ENCODE measurements around the gene SLF2. TPM values are rescaled to one million over a fixed set of nuclear protein-coding genes. Genes with fewer than 3 reads are reported as not detected.

Gene SLF2
- total and polyA plus RNA-seq, 4 donors: 4.0 to 18.8 (median 12.1) TPM

- 87% methylated on average over 3 of the region's 3 CpGs for WGBS
- no peak for DNase-seq (ENCODE audit: low spot score)
- Histone ChIP-seq H3K27me3 (ENCODE audit: control insufficient read depth in 4 of 4, insufficient read depth in 4 of 4, low read length in 3 of 4) (no peaks in the 10 kb centered on the region), H3K36me3 (ENCODE audit: control insufficient read depth in 4 of 4, insufficient read depth in 3 of 4, low read depth in 1 of 4, low read length in 3 of 4) (no peaks in the 10 kb centered on the region), H3K9ac (ENCODE audit: low read depth in 1 of 2, low read length in 2 of 2) (no peak overlapping the region), H3K9me3 (ENCODE audit: control insufficient read depth in 4 of 4, low read length in 3 of 4) (no peaks in the 10 kb centered on the region), H3K4me3 (ENCODE audit: low read depth in 1 of 3, low read length in 3 of 3) (no peak overlapping the region), H3K4me1 (ENCODE audit: control insufficient read depth in 4 of 4, insufficient read depth in 4 of 4, low read length in 3 of 4) (no peaks in the 10 kb centered on the region), H3K27ac (ENCODE audit: low read depth in 1 of 2, low read length in 2 of 2) (no peak overlapping the region)
- TF ChIP-seq CTCF (IDR thresholded peaks at IDR 0.05; ENCODE audit: low read depth, low read length, missing input control): no peak
- TF ChIP-seq RXRA (IDR thresholded peaks at IDR 0.05): no peak
- no peak for TF ChIP-seq EGR1 (IDR thresholded peaks at IDR 0.05; ENCODE audit: low read depth in 2 of 2)
- TF ChIP-seq ATF3 (IDR thresholded peaks at IDR 0.05): no peak
- TF ChIP-seq FOXA1 (IDR thresholded peaks at IDR 0.05): no peak
- TF ChIP-seq TAF1 (conservative IDR thresholded peaks at IDR 0.05): no peak
- no peak for TF ChIP-seq JUND (IDR thresholded peaks at IDR 0.05)
- no peak for TF ChIP-seq NR2F2 (IDR thresholded peaks at IDR 0.05)
- no peak for TF ChIP-seq HNF4G (IDR thresholded peaks at IDR 0.05)
- TF ChIP-seq, protein P1, sequence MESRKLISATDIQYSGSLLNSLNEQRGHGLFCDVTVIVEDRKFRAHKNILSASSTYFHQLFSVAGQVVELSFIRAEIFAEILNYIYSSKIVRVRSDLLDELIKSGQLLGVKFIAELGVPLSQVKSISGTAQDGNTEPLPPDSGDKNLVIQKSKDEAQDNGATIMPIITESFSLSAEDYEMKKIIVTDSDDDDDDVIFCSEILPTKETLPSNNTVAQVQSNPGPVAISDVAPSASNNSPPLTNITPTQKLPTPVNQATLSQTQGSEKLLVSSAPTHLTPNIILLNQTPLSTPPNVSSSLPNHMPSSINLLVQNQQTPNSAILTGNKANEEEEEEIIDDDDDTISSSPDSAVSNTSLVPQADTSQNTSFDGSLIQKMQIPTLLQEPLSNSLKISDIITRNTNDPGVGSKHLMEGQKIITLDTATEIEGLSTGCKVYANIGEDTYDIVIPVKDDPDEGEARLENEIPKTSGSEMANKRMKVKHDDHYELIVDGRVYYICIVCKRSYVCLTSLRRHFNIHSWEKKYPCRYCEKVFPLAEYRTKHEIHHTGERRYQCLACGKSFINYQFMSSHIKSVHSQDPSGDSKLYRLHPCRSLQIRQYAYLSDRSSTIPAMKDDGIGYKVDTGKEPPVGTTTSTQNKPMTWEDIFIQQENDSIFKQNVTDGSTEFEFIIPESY (IDR thresholded peaks at IDR 0.05): no peak
- no peak for TF ChIP-seq RAD21 (IDR thresholded peaks at IDR 0.05)
- TF ChIP-seq FOXA2 (IDR thresholded peaks at IDR 0.05): no peak
- no peak for TF ChIP-seq SP1 (IDR thresholded peaks at IDR 0.05)
- TF ChIP-seq YY1 (IDR thresholded peaks at IDR 0.05): no peak
- TF ChIP-seq HNF4A (conservative IDR thresholded peaks at IDR 0.05): no peak
Measured at GRCh38 chr10:100868382-100868781, 44.4 kb upstream of the SLF2 start.

DNA sequence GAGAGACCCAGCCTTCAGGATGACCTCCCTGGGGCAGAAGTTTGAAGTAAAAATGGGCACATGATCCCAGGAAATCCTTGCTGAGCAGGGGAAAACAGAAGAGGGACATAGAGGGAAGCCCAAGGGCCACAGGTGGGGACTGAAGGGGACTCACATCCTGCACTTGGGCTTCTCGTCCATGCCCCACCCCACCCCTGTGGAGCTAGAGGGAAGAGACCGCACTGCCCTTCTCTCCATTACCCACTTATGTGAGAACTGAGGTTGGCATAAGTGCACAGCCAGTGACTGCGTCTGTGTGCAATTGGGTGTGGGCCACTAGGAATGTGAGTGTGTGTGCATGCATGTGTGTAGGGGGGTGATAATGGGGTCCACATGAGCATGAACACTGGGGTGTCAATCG lies 43.4 kb upstream of the SLF2 start:
- Histone ChIP-seq H3K36me3 (ENCODE audit: control insufficient read depth in 4 of 4, insufficient read depth in 3 of 4, low read depth in 1 of 4, low read length in 3 of 4) (no peaks in the 10 kb centered on the region), H3K9me3 (ENCODE audit: control insufficient read depth in 4 of 4, low read length in 3 of 4) (no peaks in the 10 kb centered on the region), H3K9ac (ENCODE audit: low read depth in 1 of 2, low read length in 2 of 2) (no peak overlapping the region), H3K27ac (ENCODE audit: low read depth in 1 of 2, low read length in 2 of 2) (no peak overlapping the region), H3K4me1 (ENCODE audit: control insufficient read depth in 4 of 4, insufficient read depth in 4 of 4, low read length in 3 of 4) (no peaks in the 10 kb centered on the region), H3K27me3 (ENCODE audit: control insufficient read depth in 4 of 4, insufficient read depth in 4 of 4, low read length in 3 of 4) (no peaks in the 10 kb centered on the region), H3K4me3 (ENCODE audit: low read depth in 1 of 3, low read length in 3 of 3) (no peak overlapping the region)
- DNase-seq (ENCODE audit: low spot score): no peak
- no peak for TF ChIP-seq SP1 (IDR thresholded peaks at IDR 0.05)
- no peak for TF ChIP-seq ATF3 (IDR thresholded peaks at IDR 0.05)
- no peak for TF ChIP-seq YY1 (IDR thresholded peaks at IDR 0.05)
- TF ChIP-seq, protein P2, sequence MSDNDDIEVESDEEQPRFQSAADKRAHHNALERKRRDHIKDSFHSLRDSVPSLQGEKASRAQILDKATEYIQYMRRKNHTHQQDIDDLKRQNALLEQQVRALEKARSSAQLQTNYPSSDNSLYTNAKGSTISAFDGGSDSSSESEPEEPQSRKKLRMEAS (IDR thresholded peaks at IDR 0.05): no peak
- no peak for TF ChIP-seq JUND (IDR thresholded peaks at IDR 0.05)
- no peak for TF ChIP-seq RAD21 (IDR thresholded peaks at IDR 0.05)
- whole genome bisulfite sequencing: 85% methylated on average over 4 of the region's 4 CpGs

Data from liver (tissue), 9 donors.